Parathyroid adenoma (tissue), 2 donors: ENCODE results near the gene FAM53C.

Source experiments
- H2AFZ ChIP-seq: fragments of 300-600 bp; sonication (generic); one replicate; pipeline ENCODE4 v1.7.0; 2017; ENCODE audit warnings: antibody characterized with exemption, mild to moderate bottlenecking
- H3K27ac ChIP-seq: fragments of 300-600 bp; sonication (generic); one replicate; pipeline ENCODE4 v1.7.0; 2017
- H3K27me3 ChIP-seq: fragments of 300-600 bp; sonication (generic); one replicate; pipeline ENCODE4 v1.7.0; 2017; ENCODE audit warnings: low read length; ENCODE audit not compliant: control insufficient read depth, insufficient read depth
- H3K36me3 ChIP-seq: fragments of 300-600 bp; sonication (generic); one replicate; pipeline ENCODE4 v1.7.0; 2017; ENCODE audit warnings: low read length; ENCODE audit not compliant: control insufficient read depth, insufficient read depth
- H3K4me1 ChIP-seq: fragments of 300-600 bp; sonication (generic); one replicate; pipeline ENCODE4 v1.7.0; 2017; ENCODE audit warnings: control low read depth
- H3K4me2 ChIP-seq: fragments of 300-600 bp; sonication (generic); one replicate; pipeline ENCODE4 v1.7.0; 2017; ENCODE audit warnings: low read length
- H3K4me3 ChIP-seq: fragments of 300-600 bp; sonication (generic); one replicate; pipeline ENCODE4 v1.7.0; 2017; ENCODE audit warnings: low read depth, low read length
- H3K79me2 ChIP-seq: fragments of 300-600 bp; sonication (generic); one replicate; pipeline ENCODE4 v1.7.0; 2017; ENCODE audit warnings: control low read depth
- H3K9ac ChIP-seq: fragments of 300-600 bp; sonication (generic); one replicate; pipeline ENCODE4 v1.7.0; 2017; ENCODE audit warnings: mild to moderate bottlenecking
- H3K9me3 ChIP-seq: fragments of 300-600 bp; sonication (generic); one replicate; pipeline ENCODE4 v1.7.0; 2017; ENCODE audit warnings: low read length; ENCODE audit not compliant: control insufficient read depth
- TF ChIP-seq, protein P1 (sequence below): fragments of 300-600 bp; sonication (generic); IDR thresholded peaks from one replicate; pipeline ENCODE4 v1.7.0; 2017; ENCODE audit warnings: antibody characterized with exemption, mild to moderate bottlenecking
- donor health status: primary hyperparathyroidism.

Gene FAM53C

DNA sequence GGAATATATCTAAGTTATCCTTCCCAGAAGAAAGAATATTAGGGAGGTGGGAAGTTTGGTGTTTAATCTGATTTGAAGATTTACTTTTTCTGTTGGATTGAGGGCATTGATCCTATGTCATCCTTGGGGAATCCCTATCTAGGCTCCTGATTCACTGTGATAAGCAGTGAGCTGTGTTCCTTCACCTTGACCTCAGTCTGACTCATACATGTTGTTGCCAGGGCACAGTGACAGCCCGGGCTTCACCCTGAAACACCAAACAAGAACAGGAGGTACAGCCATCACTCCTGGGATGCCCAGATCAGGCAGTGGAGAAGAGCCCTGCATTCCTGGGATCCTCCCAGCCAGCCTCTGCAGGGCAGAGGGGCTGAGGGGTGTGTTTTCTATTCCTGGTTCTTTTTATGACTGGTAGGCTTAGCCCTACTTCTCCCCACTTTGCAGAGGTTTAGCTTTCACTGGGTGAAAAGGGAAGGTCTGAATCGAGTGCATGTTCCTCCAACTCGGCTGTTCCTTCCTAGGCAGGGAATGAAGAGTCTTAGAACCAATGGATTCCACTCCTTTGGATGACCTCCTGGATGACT, 3.1 kb upstream of the FAM53C start:
- Histone ChIP-seq H3K4me3 (no peak overlapping the region), H3K4me1 (peaks cover 15% of the 10 kb centered on the region), H3K27ac (no peak overlapping the region), H3K4me2 (no peak overlapping the region), H3K27me3 (no peaks in the 10 kb centered on the region), H3K36me3 (no peaks in the 10 kb centered on the region), H2AFZ (no peak overlapping the region), H3K9ac (no peak overlapping the region), H3K79me2 (no peaks in the 10 kb centered on the region), H3K9me3 (no peaks in the 10 kb centered on the region)
- TF ChIP-seq, protein P1, sequence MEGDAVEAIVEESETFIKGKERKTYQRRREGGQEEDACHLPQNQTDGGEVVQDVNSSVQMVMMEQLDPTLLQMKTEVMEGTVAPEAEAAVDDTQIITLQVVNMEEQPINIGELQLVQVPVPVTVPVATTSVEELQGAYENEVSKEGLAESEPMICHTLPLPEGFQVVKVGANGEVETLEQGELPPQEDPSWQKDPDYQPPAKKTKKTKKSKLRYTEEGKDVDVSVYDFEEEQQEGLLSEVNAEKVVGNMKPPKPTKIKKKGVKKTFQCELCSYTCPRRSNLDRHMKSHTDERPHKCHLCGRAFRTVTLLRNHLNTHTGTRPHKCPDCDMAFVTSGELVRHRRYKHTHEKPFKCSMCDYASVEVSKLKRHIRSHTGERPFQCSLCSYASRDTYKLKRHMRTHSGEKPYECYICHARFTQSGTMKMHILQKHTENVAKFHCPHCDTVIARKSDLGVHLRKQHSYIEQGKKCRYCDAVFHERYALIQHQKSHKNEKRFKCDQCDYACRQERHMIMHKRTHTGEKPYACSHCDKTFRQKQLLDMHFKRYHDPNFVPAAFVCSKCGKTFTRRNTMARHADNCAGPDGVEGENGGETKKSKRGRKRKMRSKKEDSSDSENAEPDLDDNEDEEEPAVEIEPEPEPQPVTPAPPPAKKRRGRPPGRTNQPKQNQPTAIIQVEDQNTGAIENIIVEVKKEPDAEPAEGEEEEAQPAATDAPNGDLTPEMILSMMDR: no peak

DNA sequence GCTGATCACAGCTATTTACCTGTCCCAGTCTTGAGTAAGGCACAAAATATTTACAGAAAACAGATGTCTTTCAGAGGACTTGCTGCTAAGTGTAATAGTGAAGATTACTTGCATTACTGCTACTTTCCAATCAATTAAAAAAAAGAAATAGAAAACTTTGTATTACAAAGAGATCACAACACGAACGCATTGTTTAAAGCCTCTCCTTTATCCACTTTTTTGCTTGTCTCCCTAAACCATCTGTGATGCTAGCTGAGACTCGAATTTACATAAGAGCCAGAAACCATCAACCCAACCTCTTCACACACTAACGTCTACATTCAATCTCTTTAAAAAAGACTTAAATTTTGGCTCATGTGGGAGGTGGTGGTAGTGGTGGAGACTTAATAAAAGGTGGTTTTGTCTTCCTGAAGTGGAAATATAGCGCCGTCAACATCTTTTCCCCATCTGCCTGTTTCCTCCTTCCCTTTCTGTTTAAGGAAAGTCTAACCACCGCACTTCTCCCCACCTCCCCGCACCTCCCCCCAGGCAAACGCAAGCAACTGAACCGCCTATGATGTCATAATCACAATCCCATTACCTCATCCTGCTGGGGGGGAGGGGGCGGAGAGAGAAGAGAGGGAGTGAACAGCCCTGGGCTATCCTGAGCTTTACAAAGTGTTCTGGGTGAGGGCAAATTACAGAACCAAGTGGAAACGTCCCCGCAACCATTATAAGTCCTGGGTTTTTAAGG, 948 bp upstream of the FAM53C start:
- Histone ChIP-seq H3K4me1 (peaks cover 8% of the 10 kb centered on the region), H3K27ac (peak overlapping the region; percentile 92), H3K79me2 (no peaks in the 10 kb centered on the region), H3K9ac (peak overlapping the region; percentile 70), H3K36me3 (no peaks in the 10 kb centered on the region), H3K4me3 (peak overlapping the region; percentile 90), H3K9me3 (no peaks in the 10 kb centered on the region), H3K4me2 (peak overlapping the region; percentile 100), H2AFZ (peak overlapping the region; percentile 96), H3K27me3 (no peaks in the 10 kb centered on the region)
- TF ChIP-seq, protein P1: no peak

DNA sequence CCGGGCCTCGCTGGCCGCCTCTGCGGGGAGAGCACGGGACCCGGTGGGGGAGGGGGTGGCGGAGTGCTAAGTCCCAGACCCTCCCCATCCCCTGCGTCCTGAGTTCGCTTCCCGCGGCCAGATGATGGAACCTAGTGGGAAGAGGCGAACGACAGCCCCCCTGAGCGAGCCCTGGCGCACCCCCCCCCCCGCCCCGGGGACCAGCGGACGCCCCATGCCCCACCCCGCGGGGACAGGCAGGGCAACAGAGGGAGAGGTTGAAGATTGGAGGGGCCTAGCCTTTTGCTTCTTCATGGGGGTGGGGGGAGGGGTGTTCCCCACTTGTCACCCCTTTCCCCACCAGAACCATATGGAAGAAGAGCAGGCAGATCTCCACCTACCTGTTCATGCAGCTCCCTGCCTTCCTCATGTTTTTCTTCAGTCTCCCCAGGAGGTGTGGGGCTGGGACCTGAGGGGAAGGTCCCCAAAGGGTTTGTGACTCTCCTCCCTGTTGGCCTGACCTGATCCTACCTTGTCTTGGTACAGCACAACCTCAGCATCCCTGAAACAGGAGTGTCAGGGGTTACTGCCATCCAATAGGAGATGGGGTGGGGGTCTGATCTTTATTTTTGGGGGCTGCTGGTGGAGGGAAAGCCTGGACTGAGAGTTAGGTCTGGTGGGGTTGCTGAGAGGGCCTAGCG, 485 bp downstream of the FAM53C start:
- no peaks in the 10 kb centered on the region for H3K36me3 ChIP-seq
- peak overlapping the region; percentile 70 for H3K9ac ChIP-seq
- H2AFZ ChIP-seq: peak overlapping the region; percentile 96
- peak overlapping the region; percentile 90 for H3K4me3 ChIP-seq
- TF ChIP-seq, protein P1: no peak
- no peaks in the 10 kb centered on the region for H3K79me2 ChIP-seq
- H3K4me2 ChIP-seq: peak overlapping the region; percentile 100
- H3K9me3 ChIP-seq: no peaks in the 10 kb centered on the region
- H3K27ac ChIP-seq: peak overlapping the region; percentile 92
- peaks cover 8% of the 10 kb centered on the region for H3K4me1 ChIP-seq
- no peaks in the 10 kb centered on the region for H3K27me3 ChIP-seq

DNA sequence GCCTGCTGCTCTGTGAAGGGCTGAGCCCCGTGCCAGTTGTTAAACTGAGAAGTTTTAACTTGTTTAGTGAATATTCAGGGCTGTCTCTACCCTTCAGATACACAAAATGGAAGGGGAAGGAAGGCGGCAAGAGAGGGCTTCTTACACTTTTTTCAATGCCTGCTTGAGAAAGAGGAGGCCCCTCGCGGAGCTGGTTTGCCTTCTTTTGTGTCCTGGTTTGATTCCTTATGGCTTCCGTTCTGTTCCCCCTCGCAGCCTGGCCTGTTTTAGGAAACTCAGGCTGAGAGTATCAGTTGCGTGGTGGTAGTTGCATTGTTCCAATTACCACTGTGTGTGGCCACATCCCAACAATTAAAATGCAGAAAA, 1.0 kb downstream of the FAM53C start:
- Histone ChIP-seq H3K4me1 (peaks cover 8% of the 10 kb centered on the region), H3K4me3 (peak overlapping the region; percentile 90), H3K9ac (peak overlapping the region; percentile 70), H3K4me2 (peak overlapping the region; percentile 100), H3K27ac (peak overlapping the region; percentile 92), H3K36me3 (no peaks in the 10 kb centered on the region), H3K79me2 (no peaks in the 10 kb centered on the region), H2AFZ (peak overlapping the region; percentile 96), H3K27me3 (no peaks in the 10 kb centered on the region), H3K9me3 (no peaks in the 10 kb centered on the region)
- TF ChIP-seq, protein P1: no peak
